Vagina (tissue), 2 donors: Measurements from ENCODE around the gene DNAH2. TPM values are rescaled to one million over a fixed set of nuclear protein-coding genes. Genes with fewer than 3 reads are reported as not detected.

ENCODE experiments used
- DNase-seq, 2 donors: peaks; one replicate each; pipeline ENCODE4 v3.0.0-alpha.2; 2017; ENCODE audit errors: extremely low spot score in 2 of 2
- H3K27ac ChIP-seq: fragments of 200-600 bp; sonication (generic); one replicate; pipeline ENCODE4 v1.5.1; 2019
- H3K27me3 ChIP-seq: fragments of 200-600 bp; sonication (generic); one replicate; pipeline ENCODE4 v1.5.1; 2019
- H3K36me3 ChIP-seq, 2 donors: fragments of 200-600 bp; sonication (generic); one replicate each; pipeline ENCODE4 v1.5.1; 2017 to 2019
- H3K4me1 ChIP-seq: fragments of 200-600 bp; sonication (generic); one replicate; pipeline ENCODE4 v1.5.1; 2019
- H3K4me3 ChIP-seq, 2 donors: fragments of 200-600 bp; sonication (generic); 1 replicate in 1 of 2; 2 replicates in 1 of 2; pipeline ENCODE4 v1.5.1; 2016 to 2019
- H3K9me3 ChIP-seq: fragments of 200-600 bp; sonication (generic); one replicate; pipeline ENCODE4 v1.5.1; 2019
- CTCF ChIP-seq, 3 experiments: fragments of 450-650 bp in 2 of 3; fragments of 200-600 bp in 1 of 3; sonication (generic) in 1 of 3; IDR thresholded peaks; one replicate each; pipeline ENCODE4 v1.5.1; 2017 to 2019; ENCODE audit warnings: antibody characterized with exemption in 3 of 3, mild to moderate bottlenecking in 2 of 3, moderate library complexity in 2 of 3
- POLR2A ChIP-seq, 2 donors: fragments of 450-650 bp; IDR thresholded peaks; one replicate each; pipeline ENCODE4 v1.6.1; 2017; ENCODE audit warnings: antibody characterized with exemption in 2 of 2, mild to moderate bottlenecking in 2 of 2, moderate library complexity in 2 of 2
- POLR2AphosphoS5 ChIP-seq, 2 donors: sonication (generic); formaldehyde crosslinking; IDR thresholded peaks; one replicate each; pipeline ENCODE4 v1.9.0; 2017; ENCODE audit warnings: antibody characterized with exemption in 2 of 2, mild to moderate bottlenecking in 2 of 2, low read depth in 1 of 2; ENCODE audit not compliant: insufficient read depth in 1 of 2
- intact Hi-C: fragments of 100-400 bp; cut with DNase I; formaldehyde crosslinking; loops from one replicate; pipeline ENCODE4 v1.15.1; 2023
- total RNA-seq: library from RNA; depleted of rRNA; stranded (reverse); fragments of >200 nt; gene quantifications from one replicate; pipeline ENCODE4 v1.2.3, GENCODE V29; 2016

The DNAH2 gene
- total RNA-seq, 1 donor from 2014 or later = 0.49 TPM

- intact Hi-C loops = no loop called here
- TF ChIP-seq CTCF (IDR thresholded peaks at IDR 0.05) = no peak
- TF ChIP-seq POLR2AphosphoS5 (IDR thresholded peaks at IDR 0.05; ENCODE audit: insufficient read depth in 1 of 2, low read depth in 1 of 2) = no peak
- TF ChIP-seq POLR2A (IDR thresholded peaks at IDR 0.05) = no peak
- H3K4me1 ChIP-seq = no peaks in the 10 kb centered on the region
Observed at GRCh38 chr17:7811251-7811650, 93.7 kb downstream of the DNAH2 start.

GRCh38 chr17:7814969-7815368 lies 97.4 kb downstream of the DNAH2 start:
- Histone ChIP-seq H3K27ac (no peak overlapping the region), H3K4me1 (no peaks in the 10 kb centered on the region), H3K27me3 (no peaks in the 10 kb centered on the region), H3K36me3 (no peaks in the 10 kb centered on the region), H3K4me3 (no peak overlapping the region), H3K9me3 (no peaks in the 10 kb centered on the region)
- TF ChIP-seq POLR2A (IDR thresholded peaks at IDR 0.05) = no peak
- no peak for TF ChIP-seq CTCF (IDR thresholded peaks at IDR 0.05)
- TF ChIP-seq POLR2AphosphoS5 (IDR thresholded peaks at IDR 0.05; ENCODE audit: insufficient read depth in 1 of 2, low read depth in 1 of 2) = no peak
- no peak for DNase-seq
- intact Hi-C loops = no loop called here

More at GRCh38 chr17:7811251-7811650, 93.7 kb downstream of the DNAH2 start:
- DNase-seq = no peak
- Histone ChIP-seq H3K27me3 (no peaks in the 10 kb centered on the region), H3K27ac (no peak overlapping the region), H3K36me3 (no peaks in the 10 kb centered on the region), H3K9me3 (no peaks in the 10 kb centered on the region), H3K4me3 (no peak overlapping the region)

GRCh38 chr17:7816926-7817642 lies 99.5 kb downstream of the DNAH2 start:
- no peak overlapping the region for H3K27ac ChIP-seq
- intact Hi-C loops = no loop called here
- H3K4me1 ChIP-seq = no peaks in the 10 kb centered on the region
- H3K9me3 ChIP-seq = no peaks in the 10 kb centered on the region
- H3K4me3 ChIP-seq = no peak overlapping the region
- H3K36me3 ChIP-seq = no peaks in the 10 kb centered on the region
- TF ChIP-seq POLR2AphosphoS5 (IDR thresholded peaks at IDR 0.05; ENCODE audit: insufficient read depth in 1 of 2, low read depth in 1 of 2) (no peak), POLR2A (IDR thresholded peaks at IDR 0.05) (no peak), CTCF (IDR thresholded peaks at IDR 0.05) (no peak)
- H3K27me3 ChIP-seq = no peaks in the 10 kb centered on the region
- no peak for DNase-seq

GRCh38 chr17:7817643-7817964 lies 100.1 kb downstream of the DNAH2 start:
- Histone ChIP-seq H3K36me3 (no peaks in the 10 kb centered on the region), H3K4me1 (no peaks in the 10 kb centered on the region), H3K27me3 (no peaks in the 10 kb centered on the region), H3K27ac (no peak overlapping the region), H3K4me3 (no peak overlapping the region), H3K9me3 (no peaks in the 10 kb centered on the region)
- intact Hi-C loops = no loop called here
- DNase-seq = no peak
- TF ChIP-seq POLR2A (IDR thresholded peaks at IDR 0.05) (no peak), POLR2AphosphoS5 (IDR thresholded peaks at IDR 0.05; ENCODE audit: insufficient read depth in 1 of 2, low read depth in 1 of 2) (no peak), CTCF (IDR thresholded peaks at IDR 0.05) (no peak)

GRCh38 chr17:7818026-7818425 lies 100.5 kb downstream of the DNAH2 start:
- intact Hi-C loops = no loop called here
- no peak overlapping the region for H3K4me3 ChIP-seq
- TF ChIP-seq POLR2AphosphoS5 (IDR thresholded peaks at IDR 0.05; ENCODE audit: insufficient read depth in 1 of 2, low read depth in 1 of 2) = no peak
- no peak for TF ChIP-seq CTCF (IDR thresholded peaks at IDR 0.05)
- TF ChIP-seq POLR2A (IDR thresholded peaks at IDR 0.05) = no peak
- no peaks in the 10 kb centered on the region for H3K9me3 ChIP-seq
- H3K27ac ChIP-seq = no peak overlapping the region
- no peaks in the 10 kb centered on the region for H3K4me1 ChIP-seq
- no peaks in the 10 kb centered on the region for H3K36me3 ChIP-seq
- DNase-seq = no peak
- no peaks in the 10 kb centered on the region for H3K27me3 ChIP-seq
